GM18498 (cell line): ENCODE measurements around the gene NKD1.

Source experiments
- ATAC-seq: cut with Tn5 transposase; IDR thresholded peaks from one replicate; pipeline ENCODE4 v1.9.1; 2021; ENCODE audit warnings: mild to moderate bottlenecking, moderate library complexity; ENCODE audit not compliant: unreplicated experiment

The NKD1 gene

DNA sequence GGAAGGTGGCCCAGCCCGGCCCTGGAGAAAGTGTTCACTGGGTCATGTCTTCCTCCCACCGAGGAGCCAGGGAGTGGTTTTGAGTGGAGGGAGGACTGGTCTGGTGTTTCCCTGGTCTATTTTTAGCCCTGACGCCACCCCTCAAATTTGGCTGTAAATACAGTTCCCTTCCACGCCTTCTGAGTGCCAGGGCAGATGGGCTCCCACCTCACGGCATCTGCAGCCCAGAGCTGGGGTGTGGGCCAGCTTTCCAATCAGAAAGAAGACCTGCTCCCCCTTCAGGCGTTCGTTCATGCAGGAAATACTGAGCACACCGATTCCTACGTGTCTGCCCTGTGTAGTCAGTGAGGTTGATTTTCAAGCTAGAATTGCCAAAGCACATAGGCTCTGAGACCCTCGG is 79.2 kb downstream of the NKD1 start:
- no peak for ATAC-seq

DNA sequence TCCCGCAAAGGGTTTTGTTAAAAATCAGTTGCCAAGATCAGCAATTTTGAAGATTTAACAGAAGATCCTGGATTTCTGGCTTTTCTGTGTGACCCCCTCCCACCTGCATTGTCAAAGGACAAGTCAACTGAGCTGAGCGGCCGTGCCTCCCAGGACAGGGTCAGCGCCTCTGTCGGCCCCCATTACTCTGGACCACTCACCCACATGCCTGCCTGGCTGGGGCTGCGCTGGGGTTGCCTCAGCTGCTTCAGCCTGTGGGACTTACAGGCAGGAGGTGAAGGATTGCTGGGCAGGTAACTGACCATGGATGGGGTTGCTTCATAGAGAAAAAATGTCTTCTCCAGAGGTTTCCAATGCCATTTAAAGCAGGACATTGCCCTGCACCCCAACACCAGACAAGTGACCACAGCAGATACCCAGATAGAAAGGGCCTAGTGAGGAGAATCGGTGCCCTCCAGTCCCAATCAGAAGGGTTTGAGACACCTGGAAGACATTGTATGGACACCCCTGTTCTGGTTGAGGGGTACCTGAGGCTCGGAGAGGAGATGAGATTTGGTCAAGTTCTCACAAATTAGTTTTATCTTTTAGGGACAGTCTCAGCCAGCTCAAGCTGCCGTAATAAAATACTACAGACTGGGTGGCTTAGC is 80.1 kb downstream of the NKD1 start:
- ATAC-seq: no peak

DNA sequence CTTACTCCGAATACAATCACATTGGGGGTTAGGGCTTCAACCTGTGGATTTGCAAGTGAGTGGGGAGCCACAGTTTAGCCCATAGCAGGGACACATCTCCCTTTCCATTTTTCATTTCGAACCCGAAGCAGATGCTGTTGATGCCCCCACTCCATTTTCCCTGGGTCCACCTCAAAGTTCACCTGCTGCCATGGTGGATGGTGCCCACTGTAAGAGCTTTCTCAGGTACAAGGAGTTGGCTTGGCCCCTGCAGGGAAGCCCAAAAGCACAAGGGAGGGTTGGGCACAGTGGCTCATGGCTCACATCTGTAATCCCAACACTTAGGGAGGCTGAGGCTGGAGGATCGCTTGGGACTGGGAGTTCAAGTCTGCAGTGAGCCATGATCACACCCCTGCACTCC is 81.1 kb downstream of the NKD1 start:
- ATAC-seq: no peak

DNA sequence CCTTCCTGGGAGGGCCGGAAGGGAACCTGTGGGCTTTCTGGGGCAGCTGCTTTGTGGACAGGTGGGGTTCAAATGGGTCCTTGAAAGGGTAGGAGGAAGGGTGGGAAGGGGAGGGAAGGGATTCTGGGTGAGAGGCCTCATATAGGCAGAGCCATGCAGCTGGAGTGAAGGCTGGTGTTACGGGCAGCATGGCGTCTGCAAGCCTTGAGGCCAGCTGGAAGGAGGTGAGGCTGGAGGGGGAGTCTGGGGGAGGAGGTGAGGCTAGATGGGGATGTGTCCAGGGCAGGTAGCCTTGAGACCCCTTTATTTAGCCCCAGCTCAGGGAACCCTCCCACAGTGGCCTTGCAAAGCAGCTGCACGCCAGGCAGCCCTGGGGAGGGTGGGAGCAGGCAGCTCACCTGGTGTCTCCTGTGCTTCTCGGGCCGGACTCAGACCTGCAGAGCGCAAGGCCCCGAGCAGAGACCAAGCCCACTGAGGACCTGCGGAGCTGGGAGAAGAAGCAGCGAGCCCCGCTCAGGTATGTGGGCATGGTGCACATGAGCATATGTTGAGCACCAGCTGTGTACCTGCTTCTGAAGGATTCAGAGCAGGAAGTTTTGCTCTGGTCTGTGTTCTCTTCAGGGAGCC is 82.3 kb downstream of the NKD1 start:
- no peak for ATAC-seq

DNA sequence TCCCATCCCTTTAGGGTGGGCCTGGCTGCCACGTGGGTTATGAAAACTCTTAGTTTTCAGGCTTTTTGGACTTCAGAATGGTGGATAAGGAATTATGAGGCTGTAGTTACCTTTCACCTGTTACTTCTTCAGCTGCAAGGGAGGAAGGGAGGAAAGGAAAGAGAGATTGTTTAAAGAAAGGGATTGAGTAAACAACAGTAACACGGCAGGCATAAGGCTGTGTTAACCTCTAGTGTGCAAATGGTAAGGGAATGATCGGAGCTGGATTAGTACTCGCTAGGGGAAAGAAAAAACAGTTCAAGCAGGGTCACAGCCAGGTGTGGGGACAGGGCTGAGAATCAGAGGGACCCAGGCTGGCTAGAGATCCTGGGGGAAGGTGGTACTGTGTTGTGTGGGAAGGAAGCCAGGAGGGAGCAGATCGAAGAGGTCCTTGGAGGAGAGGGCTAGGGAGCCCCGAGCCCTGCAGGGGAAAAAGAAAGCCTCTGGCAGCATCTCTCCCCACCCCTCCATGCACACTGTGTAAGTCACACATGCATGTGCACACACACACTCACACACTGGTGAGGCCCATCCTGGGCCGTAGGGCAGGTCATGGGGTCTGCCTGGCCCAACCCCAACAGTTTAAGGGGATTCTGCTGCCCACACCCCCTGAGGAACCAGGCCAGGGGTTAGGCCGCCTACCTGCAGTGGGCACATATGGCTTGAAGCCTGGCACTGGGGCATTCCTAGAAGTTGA is 83.2 kb downstream of the NKD1 start:
- no peak for ATAC-seq

DNA sequence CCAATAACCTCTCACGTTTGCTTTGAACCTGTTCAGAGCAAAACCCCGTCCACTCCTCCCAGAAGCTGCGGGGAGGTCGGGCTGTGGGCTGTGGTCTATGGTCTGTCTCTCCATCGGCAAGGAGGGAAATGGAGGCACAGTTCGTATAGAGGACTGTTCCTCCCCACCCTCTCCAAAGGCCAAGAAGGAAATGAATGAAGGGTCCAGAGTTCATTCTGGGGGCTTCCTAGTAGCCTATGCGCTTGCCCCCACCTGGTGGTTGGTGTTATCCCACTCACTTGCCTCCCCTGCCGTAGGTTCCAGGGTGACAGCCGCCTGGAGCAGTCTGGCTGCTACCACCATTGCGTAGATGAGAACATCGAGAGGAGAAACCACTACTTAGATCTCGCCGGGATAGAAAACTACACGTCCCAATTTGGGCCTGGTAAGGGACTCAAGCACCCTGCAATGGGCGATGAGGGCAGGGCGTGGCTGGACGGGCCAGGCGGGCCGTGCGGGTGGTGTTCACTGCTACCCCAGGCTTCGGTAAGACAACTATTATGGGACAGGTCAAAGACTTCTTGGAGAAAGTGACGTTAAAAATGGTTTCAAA is 83.9 kb downstream of the NKD1 start:
- no peak for ATAC-seq

DNA sequence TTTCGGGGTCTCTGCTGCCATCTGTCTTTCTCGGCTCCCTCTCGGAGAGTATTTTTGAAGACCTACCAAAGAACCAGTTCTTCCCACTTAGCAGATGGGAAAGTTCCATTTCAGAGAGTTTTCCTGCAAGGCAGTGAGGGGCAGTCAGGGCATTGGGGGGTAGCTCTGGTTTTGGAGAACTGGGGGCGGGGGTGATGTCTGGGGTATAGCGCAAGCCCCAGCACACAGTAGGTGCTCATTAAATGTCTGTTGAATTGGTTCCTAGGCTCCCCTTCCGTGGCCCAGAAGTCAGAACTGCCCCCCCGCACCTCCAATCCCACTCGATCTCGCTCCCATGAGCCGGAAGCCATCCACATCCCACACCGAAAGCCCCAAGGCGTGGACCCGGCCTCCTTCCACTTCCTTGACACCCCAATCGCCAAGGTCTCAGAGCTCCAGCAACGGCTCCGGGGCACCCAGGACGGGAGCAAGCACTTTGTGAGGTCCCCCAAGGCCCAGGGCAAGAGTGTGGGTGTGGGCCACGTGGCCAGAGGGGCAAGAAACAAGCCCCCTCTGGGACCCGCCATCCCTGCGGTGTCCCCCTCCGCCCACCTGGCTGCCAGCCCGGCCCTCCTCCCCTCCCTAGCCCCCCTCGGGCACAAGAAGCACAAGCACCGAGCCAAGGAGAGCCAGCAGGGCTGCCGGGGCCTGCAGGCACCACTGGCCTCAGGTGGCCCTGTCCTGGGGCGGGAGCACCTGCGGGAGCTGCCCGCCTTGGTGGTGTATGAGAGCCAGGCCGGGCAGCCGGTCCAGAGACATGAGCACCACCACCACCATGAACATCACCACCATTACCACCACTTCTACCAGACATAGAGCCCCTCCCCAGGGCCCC is 85.0 kb downstream of the NKD1 start:
- ATAC-seq: no peak

DNA sequence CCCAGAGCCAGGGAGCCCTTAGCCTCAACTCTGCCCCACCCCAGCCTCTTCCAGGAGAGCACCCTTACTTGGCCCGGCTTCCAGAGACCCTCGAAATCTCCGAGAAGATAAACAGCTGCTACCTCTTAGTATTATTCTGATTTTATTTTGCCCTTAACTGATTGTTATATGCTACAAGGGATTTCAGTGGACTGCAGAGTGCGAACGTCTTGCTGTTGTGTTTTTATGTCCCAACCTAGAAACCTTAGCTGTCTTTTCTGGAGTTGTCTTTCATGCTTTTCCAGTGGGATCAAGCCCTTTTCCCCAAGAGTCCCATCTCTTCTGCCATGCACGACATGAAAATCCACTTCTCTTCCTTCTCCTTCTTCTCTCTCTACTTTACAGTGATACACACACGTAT is 85.9 kb downstream of the NKD1 start:
- no peak for ATAC-seq

DNA sequence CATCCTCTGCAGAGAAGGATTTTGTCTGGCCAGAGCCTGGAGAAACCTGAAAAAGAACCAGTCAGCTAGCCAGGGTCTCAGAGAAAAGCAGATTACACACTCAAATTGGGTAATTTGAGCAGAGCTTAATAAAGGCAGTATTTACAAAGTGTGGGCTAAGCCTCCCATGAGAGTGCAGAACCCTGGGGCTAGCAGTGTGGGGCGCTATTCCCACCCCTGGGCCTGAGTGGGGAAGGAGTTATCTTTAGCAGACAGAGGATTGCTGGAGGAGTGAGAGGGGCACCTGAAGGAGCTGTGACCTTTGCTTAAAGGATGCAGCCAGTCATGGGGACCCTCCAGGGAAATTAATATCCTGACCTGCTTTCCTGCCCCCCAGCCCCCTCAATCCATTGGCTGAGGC is 86.8 kb downstream of the NKD1 start:
- ATAC-seq: no peak

DNA sequence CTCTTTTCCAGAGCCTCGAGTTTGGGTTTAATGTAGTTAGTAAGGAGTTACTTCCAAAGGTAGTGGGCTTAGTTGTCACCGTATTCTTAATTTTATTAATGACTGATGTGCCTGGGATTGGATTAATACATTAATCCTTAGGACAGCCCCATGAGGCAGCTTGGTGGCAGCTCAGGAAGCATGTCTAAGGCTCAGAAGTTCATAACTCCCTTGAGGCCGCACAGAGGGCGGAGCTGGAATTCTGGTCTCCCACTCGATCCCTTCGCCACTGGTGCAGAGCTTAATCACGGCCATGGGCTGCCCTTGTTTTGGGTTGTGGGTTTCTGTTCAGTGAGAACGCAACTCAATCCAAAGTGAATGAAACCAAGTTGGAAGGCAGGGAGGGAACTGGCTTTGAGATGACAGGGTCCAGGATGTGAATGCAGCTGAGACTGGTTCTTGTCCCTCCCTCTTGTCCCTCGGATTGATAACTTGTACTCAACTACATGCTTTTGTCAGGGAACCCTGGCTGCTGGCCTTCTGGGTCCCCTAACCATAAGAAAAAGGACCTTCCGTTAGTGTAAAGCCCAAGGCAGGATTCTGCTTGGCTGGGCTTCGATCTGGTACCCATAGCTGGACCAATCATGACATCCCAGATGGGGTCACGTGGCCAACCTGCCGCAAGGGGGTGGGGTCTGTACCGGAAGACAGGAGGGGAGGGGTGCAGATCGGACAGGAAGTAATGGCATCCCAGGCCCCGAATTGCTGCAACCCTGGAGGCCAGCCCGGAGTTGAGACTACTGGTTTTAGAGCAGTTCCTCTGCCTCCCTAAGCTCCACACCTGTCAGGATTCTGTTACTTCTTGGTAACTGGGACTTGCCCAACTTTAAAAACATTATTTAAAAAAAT is 87.6 kb downstream of the NKD1 start:
- no peak for ATAC-seq

DNA sequence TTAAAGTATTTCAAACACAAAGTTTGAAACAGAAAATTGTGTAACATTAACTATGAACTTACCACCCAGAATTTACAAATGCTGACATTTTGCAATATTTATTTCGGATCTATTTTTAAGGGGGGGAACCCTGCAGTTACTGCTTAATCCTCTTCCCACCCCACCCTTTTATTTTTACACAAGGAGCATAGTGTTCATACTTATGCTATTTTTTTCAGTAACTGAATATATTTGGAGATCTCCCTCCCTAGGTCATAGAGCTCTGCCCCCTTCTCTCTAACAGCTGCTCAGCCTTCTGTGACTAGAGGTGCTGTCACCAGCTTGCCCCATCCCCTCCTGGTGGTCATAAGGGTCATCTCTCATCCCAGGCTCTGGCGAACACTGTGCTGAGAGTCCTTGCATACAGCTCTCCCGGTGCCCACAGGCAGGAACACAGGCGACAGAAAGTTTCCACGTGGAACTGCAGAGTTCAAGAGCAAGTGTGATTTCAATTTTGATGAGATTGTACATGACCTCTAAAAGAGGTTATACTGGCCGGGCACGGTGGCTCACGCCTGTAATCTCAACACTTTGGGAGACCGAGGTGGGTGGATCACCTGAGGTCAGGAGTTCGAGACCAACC is 88.7 kb downstream of the NKD1 start:
- ATAC-seq: no peak

DNA sequence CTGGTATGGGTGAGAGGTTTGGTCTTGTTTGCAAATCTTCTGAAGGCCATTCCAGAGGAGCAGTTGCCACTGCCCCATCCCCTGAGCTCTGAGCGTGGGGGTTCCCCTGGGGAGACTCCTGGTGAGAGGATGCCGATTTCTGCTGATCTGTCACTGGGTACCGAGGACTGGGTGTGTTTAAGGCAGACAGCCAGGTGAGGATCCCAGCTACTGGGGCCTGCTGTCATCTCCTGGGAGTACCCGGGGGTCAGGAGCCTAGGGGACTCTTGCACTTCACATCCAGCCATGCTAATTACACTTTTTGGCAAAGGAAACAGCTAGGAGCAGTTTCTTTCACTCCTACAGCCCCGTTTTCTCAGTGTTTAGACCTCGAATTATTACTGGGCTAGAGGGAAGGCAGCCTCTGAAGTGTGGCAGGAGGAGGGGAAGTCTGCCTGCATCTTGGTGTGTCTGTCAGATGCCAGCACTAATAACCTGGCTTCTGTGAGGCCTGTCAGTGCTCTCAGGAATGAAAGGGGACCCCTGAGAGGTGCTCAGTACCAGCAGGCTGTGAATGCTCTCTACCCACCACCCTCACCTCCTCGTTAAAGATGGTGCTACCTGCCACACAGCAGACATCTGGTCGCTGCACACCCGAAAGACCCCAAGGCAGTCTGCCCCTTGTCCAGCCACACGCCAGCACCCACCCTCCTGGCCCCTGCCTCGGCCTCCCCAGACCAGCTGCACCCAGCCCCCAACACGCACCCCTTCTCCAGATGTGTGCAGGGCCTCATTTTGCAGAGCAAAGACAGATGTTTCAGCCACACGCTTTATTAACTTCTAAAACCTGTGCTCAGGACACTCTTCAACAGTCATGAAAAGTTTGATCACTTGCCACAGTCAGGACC is 89.8 kb downstream of the NKD1 start:
- no peak for ATAC-seq

DNA sequence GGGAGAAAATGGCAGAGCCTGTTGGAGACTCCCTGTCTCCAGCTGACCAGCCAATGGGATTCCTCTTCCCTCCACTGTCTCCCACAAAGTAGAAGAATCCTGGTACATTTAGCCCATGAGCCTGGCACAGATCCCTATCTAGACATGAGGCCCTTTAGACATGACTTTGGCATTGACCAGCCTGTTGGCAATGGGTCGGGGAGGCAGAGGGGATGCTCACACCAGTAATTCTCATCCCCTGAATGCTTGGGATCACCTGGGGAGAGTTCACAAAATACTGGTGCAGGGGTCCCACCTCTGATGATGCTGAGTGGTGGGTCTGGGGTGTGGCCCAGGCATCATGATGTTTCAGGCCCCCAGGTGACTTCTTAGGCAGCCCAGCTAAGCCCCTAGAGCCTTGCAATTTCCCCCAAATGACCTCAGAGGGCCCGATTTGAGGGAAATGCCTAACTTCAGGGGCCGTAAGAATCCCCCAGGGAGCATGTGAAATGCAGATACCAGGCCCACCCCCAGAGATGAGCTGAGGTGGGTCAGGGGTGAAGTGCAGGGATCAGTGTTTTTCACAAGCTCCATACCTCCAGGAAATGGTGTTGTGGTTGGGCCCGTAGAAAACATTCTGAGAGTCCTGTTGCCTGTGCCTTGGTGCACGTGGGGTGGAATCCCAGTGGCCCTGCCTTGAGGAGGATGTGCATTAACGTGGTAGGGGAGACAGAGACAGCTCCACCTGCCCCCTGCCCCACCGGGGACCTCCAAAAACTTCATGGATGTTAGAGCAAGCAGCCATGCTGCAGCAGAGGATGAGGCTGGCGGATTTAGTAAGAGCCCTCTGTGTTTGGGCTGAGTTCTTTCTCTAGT is 90.8 kb downstream of the NKD1 start:
- no peak for ATAC-seq

DNA sequence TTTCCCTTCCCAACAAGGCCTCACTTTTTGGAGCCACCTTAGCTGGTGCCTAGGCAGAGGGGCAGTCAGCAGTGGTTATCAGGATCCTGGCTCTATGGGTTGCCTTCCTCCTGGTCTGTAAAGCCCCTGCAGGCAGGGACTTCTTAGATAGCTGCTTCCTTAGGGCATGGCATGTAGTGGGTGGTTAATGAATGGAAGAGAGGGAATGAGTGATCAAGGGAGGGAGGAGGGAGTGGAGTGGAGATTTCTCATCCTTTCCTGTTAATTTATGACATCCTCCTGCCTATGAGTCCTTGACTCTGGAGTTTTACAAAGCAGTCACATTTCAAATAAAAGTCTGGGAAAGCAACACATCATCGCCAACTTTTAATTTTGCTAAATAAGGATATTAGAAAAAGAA is 92.2 kb downstream of the NKD1 start:
- no peak for ATAC-seq

DNA sequence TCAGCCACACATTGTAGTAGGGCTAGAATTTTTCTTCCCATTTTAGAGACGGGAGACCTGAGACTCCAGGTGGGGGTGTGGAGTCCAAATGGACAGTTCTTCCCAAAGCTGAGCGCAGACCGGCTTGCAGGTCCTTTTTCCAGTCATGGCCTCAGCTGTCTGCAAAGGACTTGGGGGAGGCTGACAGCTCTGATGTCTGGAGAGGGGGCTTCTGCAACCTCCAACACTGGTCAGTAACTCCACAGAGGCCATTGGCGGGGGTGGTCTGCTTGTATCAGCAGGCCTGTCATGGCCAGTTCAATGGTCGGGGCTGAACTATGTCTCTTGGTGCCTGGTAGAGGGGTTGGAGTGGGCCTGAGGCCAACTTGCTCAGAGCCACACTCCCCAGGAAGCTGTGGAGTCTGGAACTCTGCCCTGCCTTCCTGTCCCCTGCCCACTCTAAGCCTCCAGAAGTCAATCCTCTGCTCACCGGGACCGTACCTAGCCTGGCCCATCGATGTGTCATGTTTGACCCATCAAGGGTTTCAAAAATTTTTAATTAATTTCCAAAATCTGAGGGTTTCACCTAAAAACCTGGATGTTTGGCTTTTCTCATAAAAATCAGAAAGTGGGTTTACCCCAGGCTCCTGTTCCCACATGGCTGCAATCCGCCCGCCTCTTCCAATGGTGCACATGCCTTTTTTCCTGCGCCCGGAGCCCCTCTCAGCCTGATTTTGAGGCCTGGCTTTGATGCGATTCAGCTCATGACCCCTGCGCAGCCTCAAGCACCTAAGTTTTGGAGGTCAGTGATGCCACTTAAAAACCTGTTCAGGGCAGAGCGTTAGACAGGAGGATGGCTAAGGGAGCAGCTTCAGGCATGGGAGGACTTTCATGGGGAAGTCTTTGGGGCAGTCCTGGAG is 93.0 kb downstream of the NKD1 start:
- ATAC-seq: no peak

DNA sequence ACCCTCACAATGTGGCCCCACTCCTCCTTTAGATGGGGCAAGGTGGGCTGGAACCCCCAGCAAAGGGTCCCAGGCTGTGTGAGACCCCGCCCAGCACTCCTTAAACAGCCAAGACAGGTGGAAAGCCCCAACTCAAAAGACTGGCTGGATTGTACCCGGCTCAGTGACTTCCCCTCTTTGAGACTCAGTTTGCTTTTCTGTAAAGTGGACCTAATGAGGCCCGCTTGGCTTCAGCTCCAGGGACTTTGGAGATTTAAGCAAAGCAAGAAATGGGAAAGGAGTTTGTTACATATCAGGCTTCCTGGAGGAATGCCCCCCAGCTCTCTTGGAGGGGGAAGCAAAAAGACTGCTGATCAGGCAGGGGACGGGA is 93.6 kb downstream of the NKD1 start:
- ATAC-seq: no peak

DNA sequence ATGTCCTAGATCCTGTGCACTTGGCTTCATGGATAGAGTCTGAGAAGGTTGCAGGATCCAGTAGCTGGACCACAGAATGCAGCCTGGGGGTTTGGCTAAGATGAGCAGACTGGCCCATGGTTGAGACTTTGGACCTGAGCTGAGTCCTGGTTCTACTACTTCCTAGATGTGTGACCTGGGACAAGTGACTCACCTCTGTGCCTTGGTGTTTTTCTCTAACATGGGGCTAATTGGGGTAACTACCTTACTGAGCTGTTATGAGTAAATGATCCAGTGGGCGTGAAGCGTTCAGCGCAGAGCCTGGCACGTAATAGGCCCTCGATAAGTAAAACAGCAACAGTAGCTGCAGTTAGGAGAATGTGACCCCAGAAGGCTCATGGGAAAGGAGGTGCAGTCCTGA is 94.2 kb downstream of the NKD1 start:
- ATAC-seq: no peak
